Measurements from ENCODE around the gene COL23A1. TPM values are rescaled to one million over a fixed set of nuclear protein-coding genes. Genes with fewer than 3 reads are reported as not detected.

Gene COL23A1
- total and polyA plus RNA-seq, 2 experiments from 2014 or later = 4.8 to 8.2 TPM

GRCh38 chr5:178460174-178460573, 130.0 kb downstream of the COL23A1 start (continued):
- TF ChIP-seq CTCF (conservative IDR thresholded peaks at IDR 0.05; ENCODE audit: low read depth in 2 of 2) = no peak
- TF ChIP-seq ZNF114 (CRISPR knock-in tag; IDR thresholded peaks at IDR 0.05) = no peak
- TF ChIP-seq ETS1 (IDR thresholded peaks at IDR 0.05) = no peak
- no peak for TF ChIP-seq CREB1 (CRISPR knock-in tag; IDR thresholded peaks at IDR 0.05; ENCODE audit: low read depth)

GRCh38 chr5:178458140-178458539, 132.1 kb downstream of the COL23A1 start:
- Histone ChIP-seq H3K27ac (ENCODE audit: low read depth) (no peak overlapping the region), H3F3A (replicated peaks; ENCODE audit: low read depth) (0 out of 2 replicates have a peak, but pooled peaks cover 2% of the 10 kb centered on the region), H3K27me3 (ENCODE audit: insufficient read depth) (no peaks in the 10 kb centered on the region), H3K9me2 (ENCODE audit: insufficient read depth) (no peaks in the 10 kb centered on the region), H3K4me3 (no peak overlapping the region), H3K79me2 (replicated peaks; ENCODE audit: insufficient read depth) (no peaks in the 10 kb centered on the region; the same call in 1 of the 2 replicates), H2AFZ (no peak overlapping the region), H4K20me1 (replicated peaks; ENCODE audit: insufficient read depth) (no peaks in the 10 kb centered on the region), H3K36me3 (ENCODE audit: insufficient read depth) (no peaks in the 10 kb centered on the region), H3K4me1 (ENCODE audit: insufficient read depth) (peaks cover 20% of the 10 kb centered on the region), H3K4me2 (no peak overlapping the region)
- Mint-ChIP-seq H3K36me3 (ENCODE audit: low read depth) (no peaks in the 10 kb centered on the region), H3K27me3 (ENCODE audit: insufficient read depth, low read depth, poor library complexity) (peaks cover 7% of the 10 kb centered on the region), H3K4me1 (peaks cover 33% of the 10 kb centered on the region), H3K27ac (no peak overlapping the region), H3K4me3 (no peak overlapping the region), H3K9me3 (no peaks in the 10 kb centered on the region; the same call in 2 of the 3 replicates)
- DNase-seq (ENCODE audit: low spot score) (no peak), ATAC-seq (no peak)
- TF ChIP-seq EZH2phosphoT487 (IDR thresholded peaks at IDR 0.05; ENCODE audit: unreplicated experiment) (no peak), REST (IDR thresholded peaks at IDR 0.05; ENCODE audit: unreplicated experiment) (no peak), POLR2AphosphoS5 (IDR thresholded peaks at IDR 0.05; ENCODE audit: low read depth) (no peak), NANOG (IDR thresholded peaks at IDR 0.05; ENCODE audit: borderline replicate concordance) (no peak), EZH2 (IDR thresholded peaks at IDR 0.05; ENCODE audit: low read depth, unreplicated experiment) (no peak), CTCF (conservative IDR thresholded peaks at IDR 0.05; ENCODE audit: low read depth in 2 of 2) (no peak), ZNF462 (CRISPR knock-in tag; IDR thresholded peaks at IDR 0.05) (no peak)

Measured in GM23338 (cell line).